Stimulated activated memory B cell treated with anti-CD40 and anti-IgM and Interleukin-4, amounts not matched to agents 10 μg/mL and 1 μg/mL and 100 μg/mL, for 72 hours (primary cell): Measurements from ENCODE around the gene CGB1.
A peak's percentile ranks its signal among the peaks of the same experiment; 100 is the strongest.

ENCODE experiments used
- ATAC-seq: fragments of 150-1000 bp; cut with Tn5 transposase; 2 replicates; pipeline ENCODE4 v1.10.0; 2021
- H3K27ac Mint-ChIP-seq: one replicate; pipeline ENCODE4 v1.8.0; 2022; ENCODE audit warnings: mild to moderate bottlenecking, mixed read lengths
- H3K27me3 Mint-ChIP-seq: one replicate; pipeline ENCODE4 v1.8.0; 2022; ENCODE audit warnings: mixed read lengths
- H3K36me3 Mint-ChIP-seq: one replicate; pipeline ENCODE4 v1.8.0; 2022; ENCODE audit warnings: mixed read lengths
- H3K4me1 Mint-ChIP-seq: one replicate; pipeline ENCODE4 v1.8.0; 2022; ENCODE audit warnings: mixed read lengths
- H3K4me3 Mint-ChIP-seq: one replicate; pipeline ENCODE4 v1.8.0; 2022; ENCODE audit warnings: mild to moderate bottlenecking, moderate library complexity, mixed read lengths
- H3K9me3 Mint-ChIP-seq: one replicate; pipeline ENCODE4 v1.8.0; 2022; ENCODE audit warnings: mixed read lengths

The CGB1 gene

GRCh38 chr19:48997972-48998371 is 38.7 kb downstream of the CGB1 start:
- Mint-ChIP-seq H3K27me3 (no peaks in the 10 kb centered on the region), H3K36me3 (peaks cover 36% of the 10 kb centered on the region), H3K4me1 (peaks cover 44% of the 10 kb centered on the region), H3K9me3 (no peaks in the 10 kb centered on the region), H3K27ac (no peak overlapping the region), H3K4me3 (no peak overlapping the region)
- no peak for ATAC-seq

- Mint-ChIP-seq H3K4me3 (peak overlapping the region; percentile 88), H3K27ac (peak overlapping the region; percentile 93), H3K9me3 (no peaks in the 10 kb centered on the region), H3K4me1 (peaks cover 60% of the 10 kb centered on the region), H3K36me3 (peaks cover 35% of the 10 kb centered on the region), H3K27me3 (no peaks in the 10 kb centered on the region)
- ATAC-seq: no peak
Observed at GRCh38 chr19:48994035-48994386, 42.7 kb downstream of the CGB1 start.

- ATAC-seq: peak; percentile 98
- H3K27me3 Mint-ChIP-seq: no peaks in the 10 kb centered on the region
Observed at GRCh38 chr19:48993175-48994034, 43.3 kb downstream of the CGB1 start, which contains the start of the genes GYS1 and RUVBL2. Gene GYS1 (minus strand): TSS chr19:48993309. CDS start chr19:48993112, 197 bp downstream. Gene RUVBL2 (plus strand): TSS chr19:48993887. CDS start chr19:48993912, 25 bp downstream.

GRCh38 chr19:48992581-48993174 is 44.0 kb downstream of the CGB1 start:
- no peak for ATAC-seq

More at GRCh38 chr19:48993175-48994034, 43.3 kb downstream of the CGB1 start, which contains the start of the genes GYS1 and RUVBL2:
- Mint-ChIP-seq H3K4me3 (peak within 1 kb of the TSS; percentile 88), H3K36me3 (peaks cover 39% of the 10 kb centered on the region), H3K4me1 (peaks cover 60% of the 10 kb centered on the region), H3K27ac (peak within 1 kb of the TSS; percentile 93), H3K9me3 (no peaks in the 10 kb centered on the region)

GRCh38 chr19:48991873-48992580 is 44.7 kb downstream of the CGB1 start:
- peak overlapping the region; percentile 93 for H3K27ac Mint-ChIP-seq
- H3K4me1 Mint-ChIP-seq: peaks cover 62% of the 10 kb centered on the region
- peak overlapping the region; percentile 88 for H3K4me3 Mint-ChIP-seq
- H3K36me3 Mint-ChIP-seq: peaks cover 48% of the 10 kb centered on the region
- no peak for ATAC-seq
- no peaks in the 10 kb centered on the region for H3K9me3 Mint-ChIP-seq
- no peaks in the 10 kb centered on the region for H3K27me3 Mint-ChIP-seq

More at GRCh38 chr19:48992581-48993174, 44.0 kb downstream of the CGB1 start:
- H3K4me3 Mint-ChIP-seq: peak overlapping the region; percentile 88
- H3K36me3 Mint-ChIP-seq: peaks cover 43% of the 10 kb centered on the region
- peak overlapping the region; percentile 93 for H3K27ac Mint-ChIP-seq
- no peaks in the 10 kb centered on the region for H3K27me3 Mint-ChIP-seq
- peaks cover 61% of the 10 kb centered on the region for H3K4me1 Mint-ChIP-seq
- no peaks in the 10 kb centered on the region for H3K9me3 Mint-ChIP-seq

- ATAC-seq: no peak
- no peaks in the 10 kb centered on the region for H3K27me3 Mint-ChIP-seq
- H3K27ac Mint-ChIP-seq: peak overlapping the region; percentile 33
- H3K36me3 Mint-ChIP-seq: peaks cover 53% of the 10 kb centered on the region
- H3K4me3 Mint-ChIP-seq: no peak overlapping the region
- H3K9me3 Mint-ChIP-seq: no peaks in the 10 kb centered on the region
- peaks cover 60% of the 10 kb centered on the region for H3K4me1 Mint-ChIP-seq
Observed at GRCh38 chr19:48991011-48991609, 45.6 kb downstream of the CGB1 start.

GRCh38 chr19:48990400-48990799 is 46.3 kb downstream of the CGB1 start:
- peak overlapping the region; percentile 33 for H3K27ac Mint-ChIP-seq
- no peaks in the 10 kb centered on the region for H3K9me3 Mint-ChIP-seq
- peaks cover 58% of the 10 kb centered on the region for H3K36me3 Mint-ChIP-seq
- H3K4me1 Mint-ChIP-seq: peaks cover 59% of the 10 kb centered on the region
- no peak for ATAC-seq
- H3K27me3 Mint-ChIP-seq: no peaks in the 10 kb centered on the region
- no peak overlapping the region for H3K4me3 Mint-ChIP-seq

- H3K27me3 Mint-ChIP-seq: no peaks in the 10 kb centered on the region
- H3K9me3 Mint-ChIP-seq: no peaks in the 10 kb centered on the region
- no peak overlapping the region for H3K4me3 Mint-ChIP-seq
- peaks cover 59% of the 10 kb centered on the region for H3K36me3 Mint-ChIP-seq
- H3K4me1 Mint-ChIP-seq: peaks cover 53% of the 10 kb centered on the region
- H3K27ac Mint-ChIP-seq: peak overlapping the region; percentile 33
- no peak for ATAC-seq
Observed at GRCh38 chr19:48989701-48990291, 46.9 kb downstream of the CGB1 start.

GRCh38 chr19:48988860-48989259 is 47.8 kb downstream of the CGB1 start:
- H3K27me3 Mint-ChIP-seq: no peaks in the 10 kb centered on the region
- H3K27ac Mint-ChIP-seq: no peak overlapping the region
- ATAC-seq: no peak
- no peaks in the 10 kb centered on the region for H3K9me3 Mint-ChIP-seq
- H3K36me3 Mint-ChIP-seq: peaks cover 54% of the 10 kb centered on the region
- H3K4me1 Mint-ChIP-seq: peaks cover 44% of the 10 kb centered on the region
- no peak overlapping the region for H3K4me3 Mint-ChIP-seq

- Mint-ChIP-seq H3K27me3 (no peaks in the 10 kb centered on the region), H3K27ac (peak overlapping the region; percentile 11), H3K36me3 (peaks cover 55% of the 10 kb centered on the region), H3K4me3 (no peak overlapping the region), H3K4me1 (peaks cover 40% of the 10 kb centered on the region), H3K9me3 (no peaks in the 10 kb centered on the region)
- ATAC-seq: no peak
Observed at GRCh38 chr19:48988286-48988685, 48.4 kb downstream of the CGB1 start.

- no peaks in the 10 kb centered on the region for H3K27me3 Mint-ChIP-seq
- H3K9me3 Mint-ChIP-seq: no peaks in the 10 kb centered on the region
- H3K27ac Mint-ChIP-seq: peak overlapping the region; percentile 11
- ATAC-seq: no peak
- no peak overlapping the region for H3K4me3 Mint-ChIP-seq
- peaks cover 65% of the 10 kb centered on the region for H3K36me3 Mint-ChIP-seq
- H3K4me1 Mint-ChIP-seq: peaks cover 35% of the 10 kb centered on the region
Observed at GRCh38 chr19:48987323-48987722, 49.4 kb downstream of the CGB1 start.

- peaks cover 73% of the 10 kb centered on the region for H3K36me3 Mint-ChIP-seq
- no peaks in the 10 kb centered on the region for H3K9me3 Mint-ChIP-seq
- no peak for ATAC-seq
- no peak overlapping the region for H3K4me3 Mint-ChIP-seq
- H3K27ac Mint-ChIP-seq: no peak overlapping the region
- no peaks in the 10 kb centered on the region for H3K27me3 Mint-ChIP-seq
- peaks cover 38% of the 10 kb centered on the region for H3K4me1 Mint-ChIP-seq
Observed at GRCh38 chr19:48986211-48986610, 50.5 kb downstream of the CGB1 start.

- Mint-ChIP-seq H3K36me3 (peaks cover 68% of the 10 kb centered on the region), H3K27me3 (no peaks in the 10 kb centered on the region), H3K9me3 (no peaks in the 10 kb centered on the region), H3K4me3 (no peak overlapping the region), H3K4me1 (peaks cover 33% of the 10 kb centered on the region), H3K27ac (no peak overlapping the region)
- no peak for ATAC-seq
Observed at GRCh38 chr19:48985711-48986110, 51.0 kb downstream of the CGB1 start.
